Stomach (tissue), 9 donors: ENCODE measurements around the gene ST6GALNAC3. TPM values are rescaled to one million over a fixed set of nuclear protein-coding genes. Genes with fewer than 3 reads are reported as not detected.
"Not testable (repeated sequence)": the region's sequence is repeated elsewhere in the genome, so short reads cannot be mapped to it uniquely, and the experiment has no call there.

Source experiments
- DNase-seq, 2 donors: peaks; one replicate each; pipeline versions ENCODE4 v3.0.0 to v3.0.0-alpha.2; 2013 to 2019
- H3K27ac ChIP-seq, 5 donors: fragments of 200-600 bp in 4 of 5; sonication (generic) in 4 of 5; one replicate each; pipeline ENCODE4 v1.5.1; 2013 to 2019; ENCODE audit warnings: mild to moderate bottlenecking in 1 of 5, moderate library complexity in 1 of 5
- H3K27me3 ChIP-seq, 3 donors: fragments of 200-600 bp; sonication (generic); one replicate each; pipeline ENCODE4 v1.5.1; 2017 to 2019; ENCODE audit warnings: mixed run types in 1 of 3
- H3K36me3 ChIP-seq, 4 donors: fragments of 200-600 bp; sonication (generic); 1 replicate in 3 of 4; 2 replicates in 1 of 4; pipeline ENCODE4 v1.5.1; 2016 to 2019
- H3K4me1 ChIP-seq, 4 donors: fragments of 200-600 bp; sonication (generic); one replicate each; pipeline ENCODE4 v1.5.1; 2016 to 2019
- H3K4me3 ChIP-seq, 4 donors: fragments of 200-600 bp; sonication (generic) in 3 of 4; one replicate each; pipeline ENCODE4 v1.5.1; 2016 to 2019; ENCODE audit warnings: mild to moderate bottlenecking in 1 of 4
- H3K9me3 ChIP-seq, 4 donors: fragments of 200-600 bp; sonication (generic); one replicate each; pipeline ENCODE4 v1.5.1; 2016 to 2019
- CTCF ChIP-seq, 7 experiments: fragments of 450-650 bp in 4 of 7; fragments of 200-600 bp in 3 of 7; sonication (generic) in 3 of 7; IDR thresholded peaks; one replicate each; pipeline ENCODE4 v1.5.1; 2016 to 2019; ENCODE audit warnings: antibody characterized with exemption in 7 of 7, control low read depth in 2 of 7, mild to moderate bottlenecking in 1 of 7
- EP300 ChIP-seq: sonication (generic); formaldehyde crosslinking; IDR thresholded peaks from one replicate; pipeline ENCODE4 v1.6.1; 2017; ENCODE audit warnings: antibody characterized with exemption
- POLR2A ChIP-seq, 4 donors: fragments of 450-650 bp; IDR thresholded peaks; one replicate each; pipeline ENCODE4 v1.6.1; 2016; ENCODE audit warnings: antibody characterized with exemption in 4 of 4, control low read depth in 2 of 4, mild to moderate bottlenecking in 1 of 4, moderate library complexity in 1 of 4
- POLR2AphosphoS5 ChIP-seq, 3 donors: sonication (generic); formaldehyde crosslinking; IDR thresholded peaks; one replicate each; pipeline ENCODE4 v1.6.1; 2016; ENCODE audit warnings: antibody characterized with exemption in 3 of 3
- WGBS, 5 donors: extraction: QIAGEN DNeasy Blood & Tissue Kit in 3 of 5; methylation state at CpG; one replicate each; pipeline versions ENCODE4 v1.1.5 to v1.1.7; 2013 to 2018; 5-methylcytosine and 5-hydroxymethylcytosine counted together
- intact Hi-C: fragments of 100-400 bp; cut with DNase I; formaldehyde crosslinking; loops from one replicate; pipeline ENCODE4 v1.15.1; 2023; ENCODE audit warnings: low total_unique reads
- polyA plus RNA-seq, 3 donors: library from polyadenylated mRNA; stranded (reverse); fragments of 200-250 nt; gene quantifications; one replicate each; pipeline ENCODE4 v1.2.3, GENCODE V29; 2013
- total RNA-seq, 5 donors: library from RNA; depleted of rRNA; stranded (reverse); fragments of >200 nt; gene quantifications; one replicate each; pipeline versions ENCODE4 v1.1.0 to v1.2.3, GENCODE V29; 2014 to 2016
- donor health status: healthy with polysubstance abuse.
- donor health status: Bipolar disorder and iron deficiency.
- donor health status: healthy.

Gene ST6GALNAC3
- total and polyA plus RNA-seq, 8 donors = under 0.01 to 21.7 (median 1.2) TPM; not detected in 1

- 57 to 83% (median 80%) methylated on average over 3 of the region's 3 CpGs for WGBS, 5 donors
- no peak for DNase-seq
- peaks cover 1 to 12% (median 6%) of the 10 kb centered on the region in 4 donors for H3K9me3 ChIP-seq
- intact Hi-C loops = no loop called here
- no peaks in the 10 kb centered on the region for H3K36me3 ChIP-seq
- TF ChIP-seq EP300 = no peak
- TF ChIP-seq POLR2AphosphoS5 (IDR thresholded peaks at IDR 0.05) = no peak
- TF ChIP-seq POLR2A (IDR thresholded peaks at IDR 0.05) = no peak
- TF ChIP-seq CTCF (IDR thresholded peaks at IDR 0.05) = no peak
- H3K27ac ChIP-seq = no peak overlapping the region
- no peaks in the 10 kb centered on the region for H3K4me1 ChIP-seq
- no peak overlapping the region for H3K4me3 ChIP-seq
- no peaks in the 10 kb centered on the region for H3K27me3 ChIP-seq
These were observed 164.9 kb downstream of the ST6GALNAC3 start for GRCh38 chr1:76239470-76239918.

GRCh38 chr1:76240316-76240715 is 165.8 kb downstream of the ST6GALNAC3 start:
- peaks cover 4 to 20% (median 11%) of the 10 kb centered on the region in 4 donors for H3K9me3 ChIP-seq
- no peaks in the 10 kb centered on the region for H3K36me3 ChIP-seq
- H3K27me3 ChIP-seq = no peaks in the 10 kb centered on the region
- 37 to 71% (median 59%) methylated on average over 1 of the region's 1 CpG for WGBS, 5 donors
- no peak overlapping the region for H3K4me3 ChIP-seq
- no peaks in the 10 kb centered on the region for H3K4me1 ChIP-seq
- intact Hi-C loops = no loop called here
- no peak overlapping the region for H3K27ac ChIP-seq
- DNase-seq = no peak
- no peak for TF ChIP-seq POLR2A (IDR thresholded peaks at IDR 0.05)
- TF ChIP-seq POLR2AphosphoS5 (IDR thresholded peaks at IDR 0.05) = no peak
- TF ChIP-seq CTCF (IDR thresholded peaks at IDR 0.05) = no peak
- TF ChIP-seq EP300 = no peak

DNA sequence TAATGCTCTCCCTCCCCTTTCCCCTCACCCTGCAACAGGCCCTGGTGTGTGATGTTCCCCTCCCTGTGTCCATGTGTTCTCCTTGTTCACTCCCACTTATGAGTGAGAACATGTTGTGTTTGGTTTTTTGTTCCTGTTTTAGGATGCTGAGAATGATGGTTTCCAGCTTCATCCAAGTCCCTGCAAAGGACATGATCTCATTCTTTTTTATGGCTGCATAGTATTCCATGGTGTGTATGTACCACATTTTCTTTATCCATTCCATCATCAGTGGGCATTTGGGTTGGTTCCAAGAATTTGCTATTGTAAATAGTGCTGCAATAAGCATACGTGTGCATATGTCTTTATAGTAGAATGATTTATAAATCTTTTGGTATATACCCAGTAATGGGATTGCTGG is 168.0 kb downstream of the ST6GALNAC3 start:
- 88 to 90% (median 89%) methylated on average over 1 of the region's 1 CpG for WGBS, 5 donors
- H3K4me1 ChIP-seq, H3K4me3 ChIP-seq, DNase-seq, H3K27me3 ChIP-seq, H3K36me3 ChIP-seq, H3K27ac ChIP-seq, intact Hi-C loops: not testable (repeated sequence)
- H3K9me3 ChIP-seq = peaks cover 4 to 22% (median 11%) of the 10 kb centered on the region in 4 donors

DNA sequence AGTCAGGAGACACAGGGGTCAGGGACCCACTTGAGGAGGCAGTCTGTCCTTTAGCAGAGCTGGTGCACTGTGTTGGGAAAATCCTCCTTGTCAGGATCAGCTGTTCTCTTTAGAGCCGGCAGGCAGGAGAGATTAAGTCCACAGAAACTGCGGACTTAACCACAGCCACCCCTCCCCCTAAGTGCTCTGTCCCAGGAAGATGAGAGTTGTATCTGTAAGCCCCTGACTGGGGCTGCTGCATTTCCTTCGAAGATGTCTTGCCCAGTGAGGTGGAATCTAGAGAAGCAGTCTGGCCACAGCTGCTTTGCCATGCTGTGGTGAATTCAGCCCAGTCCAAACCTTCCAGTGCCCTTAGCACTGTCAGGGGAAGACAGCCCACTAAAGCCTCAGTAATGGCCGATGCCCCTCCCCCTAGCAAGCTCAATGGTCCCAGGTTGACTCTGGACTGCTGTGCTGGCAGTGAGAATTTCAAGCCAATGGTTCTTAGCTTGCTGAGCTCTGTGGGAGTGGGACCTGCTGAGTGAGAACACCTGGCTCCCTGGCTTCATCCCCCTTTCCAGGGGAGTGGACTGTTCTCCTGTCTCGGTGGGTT is 172.8 kb downstream of the ST6GALNAC3 start:
- H3K36me3 ChIP-seq = no peaks in the 10 kb centered on the region
- intact Hi-C loops = no loop called here
- no peaks in the 10 kb centered on the region for H3K27me3 ChIP-seq
- WGBS, 5 donors = 56 to 92% (median 65%) methylated on average over 2 to 5 of the region's 5 CpGs
- peaks cover 0 to 12% (median 4%) of the 10 kb centered on the region in 4 donors for H3K4me1 ChIP-seq
- no peak for TF ChIP-seq POLR2A (IDR thresholded peaks at IDR 0.05)
- TF ChIP-seq EP300 = no peak
- no peak for TF ChIP-seq CTCF (IDR thresholded peaks at IDR 0.05)
- TF ChIP-seq POLR2AphosphoS5 (IDR thresholded peaks at IDR 0.05) = no peak
- DNase-seq = no peak
- peaks cover 4 to 22% (median 11%) of the 10 kb centered on the region in 4 donors for H3K9me3 ChIP-seq
- H3K4me3 ChIP-seq = no peak overlapping the region
- no peak overlapping the region for H3K27ac ChIP-seq

GRCh38 chr1:76250271-76250670 is 175.7 kb downstream of the ST6GALNAC3 start:
- Histone ChIP-seq H3K27me3 (no peaks in the 10 kb centered on the region), H3K4me3 (no peak overlapping the region), H3K27ac (no peak overlapping the region), H3K9me3 (peaks cover 0 to 2% (median 0%) of the 10 kb centered on the region in 4 donors), H3K4me1 (peaks cover 0 to 16% (median 6%) of the 10 kb centered on the region in 4 donors), H3K36me3 (no peaks in the 10 kb centered on the region)
- 22 to 55% (median 34%) methylated on average over 2 of the region's 2 CpGs for WGBS, 5 donors
- DNase-seq = peak in 1 of 2 donors; percentile 52
- TF ChIP-seq POLR2AphosphoS5 (IDR thresholded peaks at IDR 0.05) (no peak), CTCF (IDR thresholded peaks at IDR 0.05) (no peak), EP300 (no peak), POLR2A (IDR thresholded peaks at IDR 0.05) (no peak)
- intact Hi-C loops = no loop called here
